ENCODE measurements around the gene CADM4. TPM values are rescaled to one million over a fixed set of nuclear protein-coding genes. Genes with fewer than 3 reads are reported as not detected.

The CADM4 gene
- total and polyA plus RNA-seq, 2 donors (not counting 1 experiment from before 2014, with no cell fraction given): 1.5 TPM

DNA sequence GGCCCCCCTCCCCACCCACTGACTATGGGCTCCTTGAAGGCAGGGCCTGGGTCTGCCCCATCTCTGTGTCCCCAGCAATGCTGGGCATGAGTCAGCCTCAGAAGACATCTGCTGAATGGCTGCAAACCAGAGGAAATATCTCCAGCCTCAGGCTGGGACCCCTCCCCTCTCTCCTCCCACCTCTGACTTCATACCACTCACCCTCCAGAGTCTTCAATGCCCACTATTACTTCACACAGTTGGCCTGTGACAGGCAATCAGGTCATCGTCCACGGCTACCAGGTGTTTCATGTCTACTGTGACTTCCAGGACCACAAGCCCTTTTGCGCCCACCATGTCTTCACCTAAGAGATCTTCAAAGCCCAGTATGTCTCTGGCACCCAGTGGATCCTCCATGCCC, 27.9 kb downstream of the CADM4 start, which contains the start of gene SRRM5:
Gene SRRM5 (plus strand): TSS at position 301 of the 400 bp plus-strand sequence. CDS start 34 bp downstream, at position 335.
- Histone ChIP-seq H3K4me3 (replicated peaks in 1 of 4; ENCODE audit: control extremely low read depth in 1 of 4, insufficient read depth in 1 of 4, low read depth in 3 of 4, low read length in 4 of 4) (no peak within 1 kb of the TSS), H3K4me1 (ENCODE audit: control insufficient read depth, extremely low read depth, insufficient read depth, low read length) (no peaks in the 10 kb centered on the region), H3K4me2 (ENCODE audit: extremely low read depth, insufficient read depth, low read length) (no peak within 1 kb of the TSS), H4K20me1 (ENCODE audit: control insufficient read depth, extremely low read depth, insufficient read depth, low read length) (no peaks in the 10 kb centered on the region), H3K27me3 (ENCODE audit: control insufficient read depth, insufficient read depth, low read length) (no peaks in the 10 kb centered on the region), H3K9ac (ENCODE audit: insufficient read depth, low read length) (no peak within 1 kb of the TSS), H3K79me2 (ENCODE audit: control insufficient read depth, insufficient read depth, low read length) (peaks cover 4% of the 10 kb centered on the region), H3K9me3 (ENCODE audit: control insufficient read depth, insufficient read depth, low read depth, low read length) (no peaks in the 10 kb centered on the region), H2AFZ (ENCODE audit: low read length) (no peak within 1 kb of the TSS), H3K36me3 (ENCODE audit: control insufficient read depth, insufficient read depth, low read length) (peaks cover 9% of the 10 kb centered on the region), H3K27ac (ENCODE audit: insufficient read depth, low read length) (no peak within 1 kb of the TSS)
- no peak for DNase-seq (ENCODE audit: low read depth in 2 of 2)
- TF ChIP-seq EZH2 (IDR thresholded peaks at IDR 0.05; ENCODE audit: low read length, missing control alignments): no peak
- TF ChIP-seq, protein P1, sequence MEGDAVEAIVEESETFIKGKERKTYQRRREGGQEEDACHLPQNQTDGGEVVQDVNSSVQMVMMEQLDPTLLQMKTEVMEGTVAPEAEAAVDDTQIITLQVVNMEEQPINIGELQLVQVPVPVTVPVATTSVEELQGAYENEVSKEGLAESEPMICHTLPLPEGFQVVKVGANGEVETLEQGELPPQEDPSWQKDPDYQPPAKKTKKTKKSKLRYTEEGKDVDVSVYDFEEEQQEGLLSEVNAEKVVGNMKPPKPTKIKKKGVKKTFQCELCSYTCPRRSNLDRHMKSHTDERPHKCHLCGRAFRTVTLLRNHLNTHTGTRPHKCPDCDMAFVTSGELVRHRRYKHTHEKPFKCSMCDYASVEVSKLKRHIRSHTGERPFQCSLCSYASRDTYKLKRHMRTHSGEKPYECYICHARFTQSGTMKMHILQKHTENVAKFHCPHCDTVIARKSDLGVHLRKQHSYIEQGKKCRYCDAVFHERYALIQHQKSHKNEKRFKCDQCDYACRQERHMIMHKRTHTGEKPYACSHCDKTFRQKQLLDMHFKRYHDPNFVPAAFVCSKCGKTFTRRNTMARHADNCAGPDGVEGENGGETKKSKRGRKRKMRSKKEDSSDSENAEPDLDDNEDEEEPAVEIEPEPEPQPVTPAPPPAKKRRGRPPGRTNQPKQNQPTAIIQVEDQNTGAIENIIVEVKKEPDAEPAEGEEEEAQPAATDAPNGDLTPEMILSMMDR (conservative IDR thresholded peaks at IDR 0.05 in 1 of 2, IDR thresholded peaks at IDR 0.05 in 1 of 2; ENCODE audit: low read depth in 1 of 2, low read length in 2 of 2): no peak

DNA sequence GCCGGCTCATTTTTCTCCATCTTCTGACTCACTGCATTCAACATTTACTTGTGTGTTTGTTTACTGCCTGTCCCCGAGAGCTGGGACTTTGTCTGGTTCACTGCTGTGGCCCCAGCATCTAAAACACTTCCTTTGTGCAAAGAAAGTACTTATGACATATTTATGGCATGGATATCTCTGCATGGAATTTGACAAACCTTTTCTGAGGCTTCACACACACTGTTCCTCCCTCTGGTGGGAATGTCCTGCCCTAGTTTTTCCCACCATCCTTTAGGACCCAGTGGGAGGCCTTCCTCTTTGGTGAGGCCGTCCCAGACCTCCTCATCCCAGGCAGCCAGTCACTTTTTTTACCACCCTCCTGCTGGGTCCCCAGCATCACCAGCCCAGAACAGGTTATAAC, 29.2 kb downstream of the CADM4 start:
- Histone ChIP-seq H3K27ac (ENCODE audit: insufficient read depth, low read length) (no peak overlapping the region), H3K79me2 (ENCODE audit: control insufficient read depth, insufficient read depth, low read length) (peaks cover 2% of the 10 kb centered on the region), H3K9ac (ENCODE audit: insufficient read depth, low read length) (no peak overlapping the region), H3K4me1 (ENCODE audit: control insufficient read depth, extremely low read depth, insufficient read depth, low read length) (no peaks in the 10 kb centered on the region), H3K36me3 (ENCODE audit: control insufficient read depth, insufficient read depth, low read length) (peaks cover 9% of the 10 kb centered on the region), H3K9me3 (ENCODE audit: control insufficient read depth, insufficient read depth, low read depth, low read length) (no peaks in the 10 kb centered on the region), H2AFZ (ENCODE audit: low read length) (no peak overlapping the region), H4K20me1 (ENCODE audit: control insufficient read depth, extremely low read depth, insufficient read depth, low read length) (no peaks in the 10 kb centered on the region), H3K4me3 (replicated peaks in 1 of 4; ENCODE audit: control extremely low read depth in 1 of 4, insufficient read depth in 1 of 4, low read depth in 3 of 4, low read length in 4 of 4) (no peak overlapping the region), H3K4me2 (ENCODE audit: extremely low read depth, insufficient read depth, low read length) (no peak overlapping the region), H3K27me3 (ENCODE audit: control insufficient read depth, insufficient read depth, low read length) (no peaks in the 10 kb centered on the region)
- no peak for TF ChIP-seq EZH2 (IDR thresholded peaks at IDR 0.05; ENCODE audit: low read length, missing control alignments)
- TF ChIP-seq, protein P1 (conservative IDR thresholded peaks at IDR 0.05 in 1 of 2, IDR thresholded peaks at IDR 0.05 in 1 of 2; ENCODE audit: low read depth in 1 of 2, low read length in 2 of 2): no peak
- peak in 1 of 2 donors; percentile 9 for DNase-seq (ENCODE audit: low read depth in 2 of 2)

DNA sequence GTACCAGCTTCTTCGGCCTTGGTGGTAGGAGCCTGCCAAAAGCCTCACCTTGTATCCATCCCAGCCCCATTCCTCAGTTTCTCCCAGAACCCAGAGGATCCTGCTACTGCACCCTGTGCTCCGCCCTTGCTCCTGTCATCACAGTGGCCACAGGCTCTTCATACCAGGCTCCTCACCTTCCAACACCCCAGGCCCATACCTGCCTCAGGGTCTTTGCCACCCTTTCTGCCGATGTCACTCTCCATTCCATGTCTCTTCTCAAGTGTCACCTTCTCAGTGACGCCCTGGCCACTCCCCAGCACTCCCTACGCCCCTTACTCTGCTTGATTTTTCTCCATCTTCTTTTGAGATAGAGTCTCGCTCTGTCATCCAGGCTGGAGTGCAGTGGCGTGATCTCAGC, 29.8 kb downstream of the CADM4 start:
- no peak for TF ChIP-seq EZH2 (IDR thresholded peaks at IDR 0.05; ENCODE audit: low read length, missing control alignments)
- TF ChIP-seq, protein P1 (conservative IDR thresholded peaks at IDR 0.05 in 1 of 2, IDR thresholded peaks at IDR 0.05 in 1 of 2; ENCODE audit: low read depth in 1 of 2, low read length in 2 of 2): no peak
- Histone ChIP-seq H3K4me1 (ENCODE audit: control insufficient read depth, extremely low read depth, insufficient read depth, low read length) (no peaks in the 10 kb centered on the region), H3K9me3 (ENCODE audit: control insufficient read depth, insufficient read depth, low read depth, low read length) (no peaks in the 10 kb centered on the region), H2AFZ (ENCODE audit: low read length) (no peak overlapping the region), H3K36me3 (ENCODE audit: control insufficient read depth, insufficient read depth, low read length) (peaks cover 9% of the 10 kb centered on the region), H3K9ac (ENCODE audit: insufficient read depth, low read length) (no peak overlapping the region), H3K79me2 (ENCODE audit: control insufficient read depth, insufficient read depth, low read length) (peaks cover 2% of the 10 kb centered on the region), H3K4me3 (replicated peaks in 1 of 4; ENCODE audit: control extremely low read depth in 1 of 4, insufficient read depth in 1 of 4, low read depth in 3 of 4, low read length in 4 of 4) (no peak overlapping the region), H3K27me3 (ENCODE audit: control insufficient read depth, insufficient read depth, low read length) (no peaks in the 10 kb centered on the region), H3K4me2 (ENCODE audit: extremely low read depth, insufficient read depth, low read length) (no peak overlapping the region), H3K27ac (ENCODE audit: insufficient read depth, low read length) (no peak overlapping the region), H4K20me1 (ENCODE audit: control insufficient read depth, extremely low read depth, insufficient read depth, low read length) (no peaks in the 10 kb centered on the region)
- DNase-seq (ENCODE audit: low read depth in 2 of 2): no peak

Measured in fibroblast of lung (primary cell).